HUDEP-2 (cell line): ENCODE results near the gene VHLL.
A peak's percentile ranks its signal among the peaks of the same experiment; 100 is the strongest.

Experiments
- DNase-seq, 76 experiments: peaks; one replicate each; lab custom pipeline; 2025; ENCODE audit not compliant: unreplicated experiment in 76 of 76; lab: John Stamatoyannopoulos, UW

The VHLL gene

DNA sequence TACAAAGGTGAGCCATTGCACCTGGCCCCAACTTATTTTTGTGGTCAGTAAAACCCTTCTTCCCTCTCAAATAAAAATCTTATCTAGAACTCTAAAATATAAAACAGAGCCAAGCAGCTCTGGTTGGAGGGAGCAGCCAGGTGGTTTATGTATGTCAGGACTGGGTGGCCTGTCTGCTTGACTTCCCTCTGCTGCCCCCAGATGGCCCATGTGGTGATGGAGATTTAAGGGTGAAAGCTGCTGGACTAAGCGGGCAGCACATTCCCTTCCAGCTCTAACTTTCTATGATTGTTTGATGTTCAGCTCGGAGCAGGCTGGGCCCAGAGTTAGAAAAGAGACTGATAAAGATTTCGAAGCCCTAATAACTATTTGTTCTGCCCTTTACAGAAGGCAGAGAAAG, 39.3 kb downstream of the VHLL start:
- peak in 11 of 76 experiments; percentile 4 to 29 (median 13) for DNase-seq

DNA sequence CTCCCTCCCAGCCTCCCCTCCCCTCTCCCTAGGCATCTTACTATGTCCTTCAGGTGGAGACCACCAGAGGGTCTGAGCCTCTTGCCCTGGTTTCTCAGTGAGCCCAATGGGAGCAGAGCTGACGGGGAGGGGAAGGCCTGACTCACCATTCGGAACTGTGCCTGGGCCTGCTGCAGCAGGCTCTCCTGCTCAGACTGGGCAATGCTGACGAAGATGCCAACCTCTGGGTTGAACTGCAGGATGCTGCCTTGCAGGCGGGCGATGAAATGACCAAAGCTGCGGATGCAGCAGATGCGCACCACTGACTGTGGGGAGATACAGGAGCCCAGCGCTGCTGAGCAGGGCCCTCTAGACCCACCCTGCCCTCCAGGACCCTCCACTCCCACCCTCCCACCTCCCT, 40.2 kb downstream of the VHLL start:
- DNase-seq, result no peak

DNA sequence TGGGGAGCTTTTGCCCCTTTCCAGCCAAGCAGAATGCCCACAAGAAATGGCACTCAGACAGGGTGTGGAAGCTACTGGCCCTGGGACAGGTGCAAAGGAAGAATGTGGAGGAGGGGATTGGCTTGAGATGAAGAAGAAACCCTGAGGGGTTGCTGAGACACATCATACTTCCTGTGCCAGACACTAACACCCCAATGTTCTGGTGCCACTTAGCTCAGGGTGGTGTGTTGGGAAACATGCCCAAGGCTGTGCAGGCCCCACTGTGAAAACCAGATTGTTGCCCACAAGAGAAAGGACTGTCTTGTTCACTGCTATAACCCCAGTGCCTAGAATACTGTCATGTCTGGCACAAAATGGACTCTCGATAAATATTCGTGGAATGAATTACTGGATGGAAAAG, 41.4 kb downstream of the VHLL start:
- DNase-seq, result no peak

GRCh38 chr1:156253634-156254033, 45.5 kb downstream of the VHLL start:
- DNase-seq, result no peak

GRCh38 chr1:156251527-156251926, 47.6 kb downstream of the VHLL start:
- DNase-seq, result peak in 1 of 76 experiments; percentile 31

- no peak for DNase-seq
Measured at GRCh38 chr1:156249593-156249992, 49.5 kb downstream of the VHLL start.
